A549 (cell line): ENCODE results near the gene GNAT3. TPM values are rescaled to one million over a fixed set of nuclear protein-coding genes. Genes with fewer than 3 reads are reported as not detected.

Experiments
- ATAC-seq, 2 experiments: fragments of 200-7000 bp in 1 of 2; fragments of >200 bp in 1 of 2; cut with Nextera tagmentation in 1 of 2; cut with Tn5 transposase in 1 of 2; 3 replicates each; pipeline versions ENCODE4 v1.8.0 to v1.9.1; 2018 to 2020; ENCODE audit warnings: mild to moderate bottlenecking in 1 of 2, moderate library complexity in 1 of 2
- CTCF ChIA-PET: fragments of 300-600 bp; sonication (Branson Sonifier 250); formaldehyde crosslinking; extraction: SDS; loops from one replicate; lab custom pipeline; 2021; ENCODE audit warnings: antibody characterized with exemption, inconsistent platforms; lab: Yijun Ruan, JAX
- POLR2A ChIA-PET: fragments of 350-600 bp; formaldehyde crosslinking; extraction: SDS; loops from one replicate; lab custom pipeline; 2021; ENCODE audit warnings: antibody characterized with exemption, inconsistent platforms; lab: Yijun Ruan, JAX
- DNase-seq, 2 experiments: peaks; one replicate each; pipeline versions ENCODE4 v3.0.0 to v3.0.0-alpha.2; 2011 to 2016; ENCODE audit warnings: low read depth in 1 of 2, low spot score in 1 of 2
- FAIRE-seq: peaks from 2 replicates; lab custom pipeline; 2011; peaks lifted over from hg19 to GRCh38; lab: Jason Lieb, UNC
- H3K27ac ChIP-seq, 2 experiments: fragments of >200 bp; sonication (Bioruptor Twin); formaldehyde crosslinking; 3 replicates each; pipeline ENCODE4 v1.5.1; 2016 to 2017
- H3K4me1 ChIP-seq: fragments of >200 bp; sonication (Bioruptor Twin); formaldehyde crosslinking; 3 replicates; pipeline ENCODE4 v1.6.1; 2016
- H3K4me2 ChIP-seq: fragments of >200 bp; sonication (Bioruptor Twin); formaldehyde crosslinking; 3 replicates; pipeline ENCODE4 v1.6.1; 2016
- H3K4me3 ChIP-seq: fragments of >200 bp; sonication (Bioruptor Twin); formaldehyde crosslinking; 3 replicates; pipeline ENCODE4 v1.5.1; 2016
- H3K9me3 ChIP-seq: fragments of >200 bp; sonication (Bioruptor Twin); formaldehyde crosslinking; 3 replicates; pipeline ENCODE4 v1.6.1; 2016
- CBX8 ChIP-seq: fragments of 200-600 bp; sonication (generic); IDR thresholded peaks from 2 replicates; pipeline ENCODE4 v1.6.1; 2016
- CHD2 ChIP-seq: fragments of 150-350 bp; IDR thresholded peaks from 2 replicates; pipeline ENCODE4 v1.6.1; 2014; ENCODE audit warnings: low read length; ENCODE audit not compliant: partially characterized antibody
- CHD4 ChIP-seq: fragments of 200-600 bp; sonication (generic); IDR thresholded peaks from 2 replicates; pipeline ENCODE4 v1.6.1; 2016; ENCODE audit warnings: antibody characterized with exemption, mild to moderate bottlenecking, borderline replicate concordance
- ESRRA ChIP-seq: fragments of 150-350 bp; IDR thresholded peaks from 2 replicates; pipeline ENCODE4 v1.6.1; 2014; ENCODE audit warnings: mild to moderate bottlenecking, low read length, borderline replicate concordance
- FOSB ChIP-seq: fragments of 250-450 bp; sonication (Bioruptor Pico); IDR thresholded peaks from 2 replicates; pipeline ENCODE4 v1.5.0; 2020; ENCODE audit warnings: mild to moderate bottlenecking, moderate library complexity
- KDM1A ChIP-seq: fragments of 200-600 bp; sonication (generic); IDR thresholded peaks from 2 replicates; pipeline ENCODE4 v1.6.1; 2016; ENCODE audit warnings: low read depth, mild to moderate bottlenecking
- KDM5A ChIP-seq: fragments of 200-600 bp; sonication (generic); IDR thresholded peaks from 2 replicates; pipeline ENCODE4 v1.6.1; 2016; ENCODE audit warnings: antibody characterized with exemption, mild to moderate bottlenecking
- MAFK ChIP-seq: fragments of 450-650 bp; IDR thresholded peaks from 2 replicates; pipeline ENCODE4 v1.6.1; 2014; ENCODE audit not compliant: partially characterized antibody
- MAZ ChIP-seq: fragments of 150-350 bp; IDR thresholded peaks from 2 replicates; pipeline ENCODE4 v1.6.1; 2014; ENCODE audit warnings: antibody characterized with exemption, low read depth, low read length, borderline replicate concordance
- NFE2L2 ChIP-seq: fragments of 150-350 bp; conservative IDR thresholded peaks from 2 replicates; pipeline ENCODE4 v1.6.1; 2014; ENCODE audit warnings: low read length
- RAD21 ChIP-seq, 2 experiments: fragments of >200 bp in 1 of 2; sonication (Bioruptor Twin) in 1 of 2; formaldehyde crosslinking in 1 of 2; IDR thresholded peaks in 1 of 2; conservative IDR thresholded peaks in 1 of 2; 2 replicates in 1 of 2; 3 replicates in 1 of 2; pipeline ENCODE4 v1.6.1; 2012 to 2018; ENCODE audit warnings: inconsistent platforms in 1 of 2
- RCOR1 ChIP-seq: fragments of 150-350 bp; IDR thresholded peaks from 2 replicates; pipeline ENCODE4 v1.6.1; 2014; ENCODE audit warnings: antibody characterized with exemption, low read length, low read depth
- SMC3 ChIP-seq: fragments of >200 bp; sonication (Bioruptor Twin); formaldehyde crosslinking; IDR thresholded peaks from 3 replicates; pipeline ENCODE4 v1.6.1; 2018; ENCODE audit warnings: inconsistent platforms
- ZFP36 ChIP-seq: fragments of 450-650 bp; IDR thresholded peaks from 2 replicates; pipeline ENCODE4 v1.6.1; 2014; ENCODE audit warnings: borderline replicate concordance; ENCODE audit not compliant: partially characterized antibody
- ZNF302 ChIP-seq: fragments of 250-450 bp; sonication (Bioruptor Pico); IDR thresholded peaks from 2 replicates; pipeline ENCODE4 v1.9.0; 2021; ENCODE audit warnings: inconsistent platforms, mild to moderate bottlenecking, moderate library complexity
- ZSCAN20 ChIP-seq: fragments of 250-450 bp; sonication (Bioruptor Pico); IDR thresholded peaks from 2 replicates; pipeline ENCODE4 v1.8.0; 2022; ENCODE audit warnings: mild to moderate bottlenecking, moderate library complexity
- WGBS: methylation state at CpG from one replicate; pipeline ENCODE4 v1.1.6; 2017; ENCODE audit errors: missing lambda C conversion rate; 5-methylcytosine and 5-hydroxymethylcytosine counted together
- polyA plus RNA-seq, 4 experiments: library from polyadenylated mRNA; depleted of rRNA in 3 of 4; stranded (reverse); fragments of >200 nt; fragmentation: RNase III in 1 of 4; extraction: RNeasy Plus Mini Kit Qiagen cat#74134 plus additional on column Dnase treatment in 1 of 4; gene quantifications; 2 replicates in 3 of 4; 3 replicates in 1 of 4; pipeline ENCODE4 v1.2.3, GENCODE V29; 2011 to 2017
- TF ChIP-seq, protein P1 (sequence below): fragments of 150-350 bp; IDR thresholded peaks from 2 replicates; pipeline ENCODE4 v1.6.1; 2014; ENCODE audit warnings: low read depth, mild to moderate bottlenecking, low read length
- TF ChIP-seq, protein P2 (sequence below): IDR thresholded peaks from 2 replicates; pipeline ENCODE4 v1.6.1; 2012
- TF ChIP-seq, protein P3 (sequence below): IDR thresholded peaks from 2 replicates; pipeline ENCODE4 v1.6.1; 2012
- TF ChIP-seq, protein P4 (sequence below): fragments of >200 bp; sonication (Bioruptor Twin); formaldehyde crosslinking; IDR thresholded peaks from 3 replicates; pipeline ENCODE4 v1.6.1; 2016
- TF ChIP-seq, protein P5 (sequence below): fragments of 250-450 bp; sonication (Bioruptor Pico); IDR thresholded peaks from 2 replicates; pipeline ENCODE4 v1.5.0; 2020; ENCODE audit warnings: low read depth, mild to moderate bottlenecking, moderate library complexity
- TF ChIP-seq, protein P6 (sequence below): fragments of >200 bp; sonication (Bioruptor Twin); formaldehyde crosslinking; IDR thresholded peaks from 3 replicates; pipeline ENCODE4 v1.5.1; 2016

The GNAT3 gene
- polyA plus RNA-seq, 2 of the 4 experiments (the other 2 are of a cell fraction): not detected

DNA sequence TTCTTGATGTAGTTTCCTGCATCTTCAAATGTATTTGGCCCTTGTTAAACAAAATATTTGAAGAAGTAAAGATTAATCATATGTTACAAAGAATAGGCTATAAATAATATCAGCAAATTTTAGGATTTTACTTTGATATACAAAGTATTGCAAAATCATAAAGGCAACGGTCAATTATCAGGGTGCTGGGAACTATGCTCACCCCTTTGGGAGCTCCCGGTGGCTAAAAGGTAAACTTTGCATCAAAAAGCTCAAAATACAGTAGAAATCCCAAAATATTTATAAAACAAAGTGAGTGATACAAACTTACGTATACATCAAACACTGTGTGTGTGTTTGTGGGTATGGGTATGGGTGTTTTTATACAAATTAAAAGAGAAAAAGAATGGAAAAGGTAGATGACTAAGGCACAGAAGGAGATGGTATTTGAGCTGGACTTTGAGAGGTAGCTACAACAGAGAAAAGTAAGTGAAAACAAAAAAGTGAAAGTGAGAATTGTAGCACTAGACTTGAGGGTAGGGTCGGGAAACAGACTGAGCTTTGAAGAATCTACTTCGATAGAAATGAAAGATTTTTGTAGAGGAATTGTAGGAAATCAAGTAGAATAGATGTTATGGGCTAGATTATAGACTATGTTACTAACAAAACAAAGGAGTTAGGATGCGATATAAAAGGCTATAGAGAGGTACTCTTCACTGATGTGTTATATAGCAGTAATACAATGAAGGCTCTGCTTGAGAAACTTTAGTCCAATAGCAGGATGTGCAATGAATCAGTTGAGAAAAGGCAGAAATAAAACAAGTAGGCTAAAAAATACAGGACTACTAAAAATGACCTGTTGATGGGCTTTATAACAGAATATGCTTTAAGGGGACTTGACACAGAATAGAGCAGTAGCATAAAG, 52.8 kb downstream of the GNAT3 start:
- ATAC-seq (no peak), DNase-seq (no peak)
- H3K4me2 ChIP-seq: no peak overlapping the region
- TF ChIP-seq, protein P1, sequence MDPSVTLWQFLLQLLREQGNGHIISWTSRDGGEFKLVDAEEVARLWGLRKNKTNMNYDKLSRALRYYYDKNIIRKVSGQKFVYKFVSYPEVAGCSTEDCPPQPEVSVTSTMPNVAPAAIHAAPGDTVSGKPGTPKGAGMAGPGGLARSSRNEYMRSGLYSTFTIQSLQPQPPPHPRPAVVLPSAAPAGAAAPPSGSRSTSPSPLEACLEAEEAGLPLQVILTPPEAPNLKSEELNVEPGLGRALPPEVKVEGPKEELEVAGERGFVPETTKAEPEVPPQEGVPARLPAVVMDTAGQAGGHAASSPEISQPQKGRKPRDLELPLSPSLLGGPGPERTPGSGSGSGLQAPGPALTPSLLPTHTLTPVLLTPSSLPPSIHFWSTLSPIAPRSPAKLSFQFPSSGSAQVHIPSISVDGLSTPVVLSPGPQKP: no peak
- TF ChIP-seq CHD2 (no peak), ZNF302 (CRISPR knock-in tag) (no peak), RCOR1 (no peak), KDM5A (no peak), CBX8 (no peak), ZFP36 (no peak), CHD4 (no peak), NFE2L2 (no peak), MAZ (no peak), ESRRA (no peak), ZSCAN20 (CRISPR knock-in tag) (no peak), KDM1A (no peak)
- TF ChIP-seq, protein P2, sequence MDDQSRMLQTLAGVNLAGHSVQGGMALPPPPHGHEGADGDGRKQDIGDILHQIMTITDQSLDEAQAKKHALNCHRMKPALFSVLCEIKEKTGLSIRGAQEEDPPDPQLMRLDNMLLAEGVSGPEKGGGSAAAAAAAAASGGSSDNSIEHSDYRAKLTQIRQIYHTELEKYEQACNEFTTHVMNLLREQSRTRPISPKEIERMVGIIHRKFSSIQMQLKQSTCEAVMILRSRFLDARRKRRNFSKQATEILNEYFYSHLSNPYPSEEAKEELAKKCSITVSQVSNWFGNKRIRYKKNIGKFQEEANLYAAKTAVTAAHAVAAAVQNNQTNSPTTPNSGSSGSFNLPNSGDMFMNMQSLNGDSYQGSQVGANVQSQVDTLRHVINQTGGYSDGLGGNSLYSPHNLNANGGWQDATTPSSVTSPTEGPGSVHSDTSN: no peak
- TF ChIP-seq, protein P3, sequence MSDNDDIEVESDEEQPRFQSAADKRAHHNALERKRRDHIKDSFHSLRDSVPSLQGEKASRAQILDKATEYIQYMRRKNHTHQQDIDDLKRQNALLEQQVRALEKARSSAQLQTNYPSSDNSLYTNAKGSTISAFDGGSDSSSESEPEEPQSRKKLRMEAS: no peak
- TF ChIP-seq, protein P4, sequence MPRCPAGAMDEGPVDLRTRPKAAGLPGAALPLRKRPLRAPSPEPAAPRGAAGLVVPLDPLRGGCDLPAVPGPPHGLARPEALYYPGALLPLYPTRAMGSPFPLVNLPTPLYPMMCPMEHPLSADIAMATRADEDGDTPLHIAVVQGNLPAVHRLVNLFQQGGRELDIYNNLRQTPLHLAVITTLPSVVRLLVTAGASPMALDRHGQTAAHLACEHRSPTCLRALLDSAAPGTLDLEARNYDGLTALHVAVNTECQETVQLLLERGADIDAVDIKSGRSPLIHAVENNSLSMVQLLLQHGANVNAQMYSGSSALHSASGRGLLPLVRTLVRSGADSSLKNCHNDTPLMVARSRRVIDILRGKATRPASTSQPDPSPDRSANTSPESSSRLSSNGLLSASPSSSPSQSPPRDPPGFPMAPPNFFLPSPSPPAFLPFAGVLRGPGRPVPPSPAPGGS: no peak
- TF ChIP-seq, protein P5, sequence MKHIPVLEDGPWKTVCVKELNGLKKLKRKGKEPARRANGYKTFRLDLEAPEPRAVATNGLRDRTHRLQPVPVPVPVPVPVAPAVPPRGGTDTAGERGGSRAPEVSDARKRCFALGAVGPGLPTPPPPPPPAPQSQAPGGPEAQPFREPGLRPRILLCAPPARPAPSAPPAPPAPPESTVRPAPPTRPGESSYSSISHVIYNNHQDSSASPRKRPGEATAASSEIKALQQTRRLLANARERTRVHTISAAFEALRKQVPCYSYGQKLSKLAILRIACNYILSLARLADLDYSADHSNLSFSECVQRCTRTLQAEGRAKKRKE (CRISPR knock-in tag): no peak
- TF ChIP-seq, all 56 proteins: peak for 0
- 74% methylated on average over 6 of the region's 6 CpGs for WGBS
- Histone ChIP-seq H3K27ac (no peak overlapping the region), H3K9me3 (no peaks in the 10 kb centered on the region), H3K4me3 (no peak overlapping the region), H3K4me1 (0 out of 3 replicates have a peak, but pooled peaks cover 3% of the 10 kb centered on the region)
- peak; percentile 7 for FAIRE-seq
- ChIA-PET CTCF (interaction anchor here (1.0 to 1.9 kb wide), 3 partner anchors 12 to 325 kb away, joined by 3 to 8 read pairs (median 3); no protein-coding TSS in a partner anchor), POLR2A (no interaction called here)

DNA sequence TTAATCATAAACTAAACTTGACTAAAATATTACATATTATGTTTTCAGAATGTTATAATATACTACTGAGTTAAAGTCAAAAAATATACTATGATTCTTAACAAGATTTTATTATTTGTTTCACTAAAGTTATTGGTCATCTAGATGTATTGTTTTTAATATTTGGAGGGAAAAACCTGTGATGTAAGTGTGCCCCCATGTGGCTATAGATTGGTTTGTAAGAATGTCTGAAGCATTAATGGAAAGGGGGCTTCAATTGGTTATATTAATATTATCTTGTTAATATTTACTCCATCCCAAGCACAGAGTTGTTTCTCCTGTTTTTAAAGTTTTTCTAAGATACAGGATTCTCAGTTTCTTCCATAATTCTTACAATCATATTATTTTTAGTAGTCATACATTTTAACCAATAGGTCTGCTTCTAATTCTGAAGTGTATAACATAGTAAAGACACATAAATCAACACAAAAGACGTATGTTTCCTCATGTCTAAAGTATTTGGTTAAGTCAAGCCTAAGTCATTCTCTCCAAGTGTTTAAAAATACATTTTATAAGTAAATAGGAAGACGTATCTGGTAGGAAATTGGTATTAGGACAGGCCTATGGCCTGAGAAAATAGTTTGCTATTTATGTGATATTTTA, 58.0 kb downstream of the GNAT3 start:
- H3K27ac ChIP-seq: no peak overlapping the region
- H3K4me1 ChIP-seq: peaks cover 16% of the 10 kb centered on the region
- no peak for TF ChIP-seq FOSB (CRISPR knock-in tag)
- no peak for TF ChIP-seq ZNF302 (CRISPR knock-in tag)
- TF ChIP-seq, protein P6, sequence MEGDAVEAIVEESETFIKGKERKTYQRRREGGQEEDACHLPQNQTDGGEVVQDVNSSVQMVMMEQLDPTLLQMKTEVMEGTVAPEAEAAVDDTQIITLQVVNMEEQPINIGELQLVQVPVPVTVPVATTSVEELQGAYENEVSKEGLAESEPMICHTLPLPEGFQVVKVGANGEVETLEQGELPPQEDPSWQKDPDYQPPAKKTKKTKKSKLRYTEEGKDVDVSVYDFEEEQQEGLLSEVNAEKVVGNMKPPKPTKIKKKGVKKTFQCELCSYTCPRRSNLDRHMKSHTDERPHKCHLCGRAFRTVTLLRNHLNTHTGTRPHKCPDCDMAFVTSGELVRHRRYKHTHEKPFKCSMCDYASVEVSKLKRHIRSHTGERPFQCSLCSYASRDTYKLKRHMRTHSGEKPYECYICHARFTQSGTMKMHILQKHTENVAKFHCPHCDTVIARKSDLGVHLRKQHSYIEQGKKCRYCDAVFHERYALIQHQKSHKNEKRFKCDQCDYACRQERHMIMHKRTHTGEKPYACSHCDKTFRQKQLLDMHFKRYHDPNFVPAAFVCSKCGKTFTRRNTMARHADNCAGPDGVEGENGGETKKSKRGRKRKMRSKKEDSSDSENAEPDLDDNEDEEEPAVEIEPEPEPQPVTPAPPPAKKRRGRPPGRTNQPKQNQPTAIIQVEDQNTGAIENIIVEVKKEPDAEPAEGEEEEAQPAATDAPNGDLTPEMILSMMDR: peak; percentile 78
- TF ChIP-seq MAFK: no peak
- peak; percentile 85 for TF ChIP-seq SMC3
- peak; percentile 77 to 81 for TF ChIP-seq RAD21 (conservative IDR thresholded peaks at IDR 0.05 in 1 of 2, IDR thresholded peaks at IDR 0.05 in 1 of 2)
- ATAC-seq: peak in 1 of 2 experiments; percentile 48; a peak in 1 of 6 replicates
- H3K4me3 ChIP-seq: no peak overlapping the region
- 42% methylated on average over 2 of the region's 2 CpGs for WGBS
- H3K4me2 ChIP-seq: no peak overlapping the region
- ChIA-PET CTCF (interaction anchor here (1.8 kb wide), 1 partner anchor 25 kb away, joined by 7 read pairs; no protein-coding TSS in a partner anchor), POLR2A (no interaction called here)
- H3K9me3 ChIP-seq: no peaks in the 10 kb centered on the region
- no peak for FAIRE-seq
- peak; percentile 10 to 40 for DNase-seq
